Esophagus (tissue), 2 donors: ENCODE measurements around the gene SEC31A. TPM values are rescaled to one million over a fixed set of nuclear protein-coding genes. Genes with fewer than 3 reads are reported as not detected.

Source experiments
- H3K27ac ChIP-seq, 2 donors: one replicate each; pipeline ENCODE4 v1.5.1; 2013; ENCODE audit warnings: low read depth in 2 of 2, mild to moderate bottlenecking in 2 of 2, inconsistent platforms in 1 of 2, low read length in 1 of 2, moderate library complexity in 1 of 2
- H3K27me3 ChIP-seq, 2 donors: one replicate each; pipeline ENCODE4 v1.6.1; 2013; ENCODE audit warnings: low read length in 2 of 2, control low read depth in 1 of 2, mild to moderate bottlenecking in 1 of 2; ENCODE audit not compliant: insufficient read depth in 2 of 2, control insufficient read depth in 1 of 2
- H3K36me3 ChIP-seq, 2 donors: one replicate each; pipeline ENCODE4 v1.6.1; 2013; ENCODE audit warnings: low read length in 1 of 2; ENCODE audit not compliant: control insufficient read depth in 2 of 2, insufficient read depth in 2 of 2
- H3K4me1 ChIP-seq, 2 donors: one replicate each; pipeline ENCODE4 v1.6.1; 2013; ENCODE audit warnings: low read length in 1 of 2; ENCODE audit not compliant: control insufficient read depth in 2 of 2, insufficient read depth in 2 of 2
- H3K4me3 ChIP-seq, 2 donors: one replicate each; pipeline ENCODE4 v1.5.1; 2013; ENCODE audit warnings: low read length in 2 of 2, mild to moderate bottlenecking in 2 of 2, low read depth in 1 of 2, moderate library complexity in 1 of 2
- H3K9me3 ChIP-seq, 2 donors: one replicate each; pipeline ENCODE4 v1.6.1; 2013; ENCODE audit warnings: mild to moderate bottlenecking in 2 of 2, low read depth in 1 of 2, low read length in 1 of 2, moderate library complexity in 1 of 2; ENCODE audit not compliant: control insufficient read depth in 2 of 2, insufficient read depth in 1 of 2
- WGBS, 2 donors: extraction: QIAGEN DNeasy Blood & Tissue Kit; methylation state at CpG; one replicate each; pipeline ENCODE4 v1.1.7; 2013; 5-methylcytosine and 5-hydroxymethylcytosine counted together
- polyA plus RNA-seq, 2 donors: library from polyadenylated mRNA; stranded (reverse); fragments of 200-250 nt; gene quantifications; one replicate each; pipeline ENCODE4 v1.2.3, GENCODE V29; 2013
- donor health status: healthy with polysubstance abuse.
- donor health status: Bipolar disorder and iron deficiency.

The SEC31A gene
- polyA plus RNA-seq, 2 donors, result 72.5 to 131 TPM

DNA sequence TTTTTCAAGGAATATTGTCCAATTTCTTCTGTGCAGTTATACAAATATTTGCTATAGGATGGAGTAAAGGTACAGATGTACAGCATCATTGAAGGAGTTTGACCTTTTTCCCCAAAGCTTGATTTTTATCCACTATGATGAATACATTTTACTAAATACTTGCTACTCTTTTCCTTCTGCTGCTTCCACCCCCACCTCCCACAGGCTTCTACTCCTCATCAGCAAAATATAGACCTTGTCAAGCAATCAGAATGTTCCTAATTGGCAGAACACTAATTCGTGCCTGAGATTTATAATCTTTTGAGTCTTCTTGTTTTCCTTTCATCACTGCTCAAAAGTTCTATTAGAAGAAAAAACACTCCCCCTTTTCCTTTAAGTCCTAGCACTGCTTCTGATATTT, 5.8 kb upstream of the SEC31A start:
- H3K9me3 ChIP-seq, result no peaks in the 10 kb centered on the region
- H3K4me3 ChIP-seq, result no peak overlapping the region
- H3K36me3 ChIP-seq, result peaks cover 0 to 3% of the 10 kb centered on the region in 2 donors
- 77 to 80% methylated on average over 1 of the region's 1 CpG for WGBS, 2 donors
- no peak overlapping the region for H3K27ac ChIP-seq
- H3K4me1 ChIP-seq, result no peaks in the 10 kb centered on the region
- H3K27me3 ChIP-seq, result no peaks in the 10 kb centered on the region

DNA sequence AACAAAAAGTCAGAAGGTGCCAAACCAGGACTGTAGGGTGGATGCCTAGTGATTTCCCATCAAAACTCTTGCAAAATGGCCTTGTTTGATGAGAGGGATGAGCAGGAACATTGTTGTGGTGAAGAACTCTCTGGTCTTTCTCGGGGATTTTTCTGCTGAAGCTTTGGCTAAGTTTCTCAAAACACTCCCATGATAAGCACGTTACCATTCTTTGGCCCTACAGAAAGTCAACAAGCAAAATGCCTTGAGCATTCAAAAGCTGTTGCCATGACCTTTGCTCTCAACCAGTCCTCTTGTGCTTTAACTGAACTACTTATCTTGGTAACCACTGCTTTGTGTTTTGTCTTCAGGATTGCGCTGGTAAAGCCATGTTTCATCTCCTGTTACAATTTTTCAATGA, 3.0 kb upstream of the SEC31A start:
- H3K4me1 ChIP-seq, result no peaks in the 10 kb centered on the region
- 69 to 89% methylated on average over 3 of the region's 3 CpGs for WGBS, 2 donors

GRCh38 chr4:82892467-82892802, 1.5 kb upstream of the SEC31A start:
- H3K27ac ChIP-seq, result no peak overlapping the region
- no peaks in the 10 kb centered on the region for H3K27me3 ChIP-seq
- WGBS, 2 donors, result 65 to 83% methylated on average over 1 of the region's 1 CpG
- H3K4me3 ChIP-seq, result no peak overlapping the region
- H3K9me3 ChIP-seq, result no peaks in the 10 kb centered on the region
- no peaks in the 10 kb centered on the region for H3K4me1 ChIP-seq
- peaks cover 0 to 3% of the 10 kb centered on the region in 2 donors for H3K36me3 ChIP-seq

More for the DNA sequence above, 3.0 kb upstream of the SEC31A start:
- no peaks in the 10 kb centered on the region for H3K9me3 ChIP-seq
- H3K4me3 ChIP-seq, result no peak overlapping the region
- peaks cover 0 to 3% of the 10 kb centered on the region in 2 donors for H3K36me3 ChIP-seq
- no peak overlapping the region for H3K27ac ChIP-seq
- H3K27me3 ChIP-seq, result no peaks in the 10 kb centered on the region

- Histone ChIP-seq H3K9me3 (no peaks in the 10 kb centered on the region), H3K36me3 (peaks cover 0 to 3% of the 10 kb centered on the region in 2 donors), H3K4me1 (no peaks in the 10 kb centered on the region), H3K27me3 (no peaks in the 10 kb centered on the region), H3K4me3 (peak overlapping the region; percentile 68 to 81), H3K27ac (peak overlapping the region; percentile 97 to 99)
- WGBS, 2 donors, result 25 to 31% methylated on average over 7 of the region's 7 CpGs
These were observed 934 bp upstream of the SEC31A start for GRCh38 chr4:82891707-82892466.

DNA sequence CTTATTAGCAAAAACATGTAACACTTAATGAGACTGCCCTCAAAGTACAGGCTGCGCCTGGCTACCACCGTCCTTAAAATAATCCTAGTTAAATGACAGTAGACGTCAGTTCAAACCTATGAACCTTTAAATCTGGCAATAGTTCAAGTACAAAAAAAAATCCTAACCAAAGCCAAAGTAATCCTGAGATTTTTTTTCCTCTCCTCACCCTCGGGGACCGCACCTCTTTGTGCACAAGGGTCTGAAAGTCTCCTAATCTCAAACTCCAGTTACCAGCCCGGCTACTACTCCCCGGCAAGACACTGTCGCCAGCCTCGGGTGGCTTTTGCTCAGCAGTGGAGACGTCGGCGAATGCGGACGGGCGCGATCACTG, 439 bp downstream of the SEC31A start:
- no peaks in the 10 kb centered on the region for H3K4me1 ChIP-seq
- H3K27ac ChIP-seq, result peak overlapping the region; percentile 97 to 99
- H3K4me3 ChIP-seq, result peak overlapping the region; percentile 68 to 81
- 0 to 1% methylated on average over 16 of the region's 16 CpGs for WGBS, 2 donors
- H3K36me3 ChIP-seq, result peaks cover 0 to 3% of the 10 kb centered on the region in 2 donors
- H3K27me3 ChIP-seq, result no peaks in the 10 kb centered on the region
- no peaks in the 10 kb centered on the region for H3K9me3 ChIP-seq

GRCh38 chr4:82889287-82889686, 1.7 kb downstream of the SEC31A start:
- Histone ChIP-seq H3K27ac (peak overlapping the region in 1 of 2 donors; percentile 10), H3K4me1 (no peaks in the 10 kb centered on the region), H3K4me3 (peak overlapping the region in 1 of 2 donors; percentile 81), H3K36me3 (no peaks in the 10 kb centered on the region), H3K27me3 (no peaks in the 10 kb centered on the region), H3K9me3 (no peaks in the 10 kb centered on the region)
- 71 to 73% methylated on average over 6 of the region's 6 CpGs for WGBS, 2 donors

DNA sequence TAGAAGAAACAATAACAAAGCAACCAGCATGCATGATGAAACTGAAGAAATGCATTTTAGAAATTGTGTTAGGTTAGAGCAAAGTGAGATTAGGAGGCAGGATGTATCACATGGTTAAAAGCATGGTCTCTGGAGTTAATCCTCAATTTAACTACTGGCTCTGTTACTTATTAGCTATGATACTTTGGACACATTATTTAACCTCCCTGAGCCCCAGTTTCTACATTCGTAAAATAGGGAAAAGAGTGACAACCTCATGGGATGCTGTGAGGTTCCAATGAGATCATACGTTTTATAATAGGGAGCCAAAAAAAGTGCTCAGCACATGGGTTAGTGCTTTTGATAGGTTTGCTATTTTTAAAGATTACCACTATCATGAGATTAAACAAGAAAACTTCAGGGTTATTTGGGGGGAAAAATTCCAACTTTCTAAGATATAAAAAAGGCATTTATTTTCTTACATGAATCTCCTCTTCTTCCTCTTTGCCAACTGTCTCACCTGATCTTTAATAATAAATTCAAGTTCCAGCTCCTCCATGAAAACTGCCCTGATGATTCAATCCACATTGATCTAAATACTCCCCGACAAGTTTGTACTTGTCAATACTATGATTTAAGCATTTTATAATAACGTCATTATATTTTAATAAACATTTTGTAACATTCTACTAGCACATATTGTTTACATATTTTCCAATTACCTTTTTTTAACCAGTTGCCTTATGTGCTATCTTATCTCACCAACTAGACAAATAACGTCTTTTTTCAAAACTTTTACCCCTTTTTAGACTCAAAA, 4.6 kb downstream of the SEC31A start:
- Histone ChIP-seq H3K36me3 (no peaks in the 10 kb centered on the region), H3K4me1 (no peaks in the 10 kb centered on the region), H3K27ac (no peak overlapping the region), H3K4me3 (no peak overlapping the region), H3K9me3 (no peaks in the 10 kb centered on the region), H3K27me3 (no peaks in the 10 kb centered on the region)
- WGBS, 2 donors, result 35 to 40% methylated on average over 5 of the region's 5 CpGs

DNA sequence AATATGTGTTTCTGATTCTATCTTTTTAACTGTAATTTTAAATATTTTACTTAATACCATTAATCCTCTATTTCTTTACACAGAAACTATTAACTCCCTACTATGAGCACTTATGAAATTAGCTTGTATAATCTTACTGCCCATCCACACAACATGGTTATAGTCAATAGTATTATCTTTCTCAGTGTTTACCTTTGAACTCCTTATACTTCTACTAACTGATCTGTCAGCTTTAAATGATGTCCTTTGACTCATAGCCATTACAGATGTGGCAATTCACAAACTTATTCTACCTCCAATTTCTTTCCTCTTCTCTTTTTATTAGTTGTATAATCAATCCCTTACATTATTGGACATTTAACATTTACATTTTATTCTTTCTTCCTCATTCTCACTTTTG, 5.5 kb downstream of the SEC31A start:
- H3K27ac ChIP-seq, result no peak overlapping the region
- H3K36me3 ChIP-seq, result no peaks in the 10 kb centered on the region
- H3K4me1 ChIP-seq, result no peaks in the 10 kb centered on the region
- no peak overlapping the region for H3K4me3 ChIP-seq
- H3K9me3 ChIP-seq, result no peaks in the 10 kb centered on the region
- no peaks in the 10 kb centered on the region for H3K27me3 ChIP-seq

DNA sequence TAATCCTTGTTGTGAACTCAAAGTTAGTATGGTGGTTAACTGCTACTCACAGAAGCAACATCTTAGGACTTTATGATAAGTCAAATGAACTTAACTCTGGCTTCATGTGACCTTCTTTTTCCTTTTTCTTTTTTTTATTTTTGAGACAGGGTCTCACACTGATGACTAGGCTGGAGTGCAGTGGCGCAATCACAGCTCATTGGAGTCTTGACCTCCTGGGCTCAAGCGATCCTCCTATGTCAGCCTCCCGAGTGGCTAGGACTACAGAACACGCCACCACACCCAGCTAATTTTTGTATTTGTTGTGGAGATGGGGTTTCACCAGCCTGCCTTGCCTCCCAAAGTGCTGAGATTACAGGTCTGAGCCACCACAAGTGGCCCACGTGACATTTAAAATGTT, 22.4 kb downstream of the SEC31A start:
- Histone ChIP-seq H3K9me3 (no peaks in the 10 kb centered on the region), H3K36me3 (peaks cover 0 to 20% of the 10 kb centered on the region in 2 donors), H3K27me3 (no peaks in the 10 kb centered on the region), H3K27ac (no peak overlapping the region), H3K4me1 (peaks cover 2% of the 10 kb centered on the region in 2 donors), H3K4me3 (no peak overlapping the region)
- 98% methylated on average over 5 of the region's 5 CpGs for WGBS, 2 donors
